Measurements from ENCODE around the gene TNFRSF17.
"Not testable (repeated sequence)": the region's sequence is repeated elsewhere in the genome, so short reads cannot be mapped to it uniquely, and the experiment has no call there.

TNFRSF17 gene

DNA sequence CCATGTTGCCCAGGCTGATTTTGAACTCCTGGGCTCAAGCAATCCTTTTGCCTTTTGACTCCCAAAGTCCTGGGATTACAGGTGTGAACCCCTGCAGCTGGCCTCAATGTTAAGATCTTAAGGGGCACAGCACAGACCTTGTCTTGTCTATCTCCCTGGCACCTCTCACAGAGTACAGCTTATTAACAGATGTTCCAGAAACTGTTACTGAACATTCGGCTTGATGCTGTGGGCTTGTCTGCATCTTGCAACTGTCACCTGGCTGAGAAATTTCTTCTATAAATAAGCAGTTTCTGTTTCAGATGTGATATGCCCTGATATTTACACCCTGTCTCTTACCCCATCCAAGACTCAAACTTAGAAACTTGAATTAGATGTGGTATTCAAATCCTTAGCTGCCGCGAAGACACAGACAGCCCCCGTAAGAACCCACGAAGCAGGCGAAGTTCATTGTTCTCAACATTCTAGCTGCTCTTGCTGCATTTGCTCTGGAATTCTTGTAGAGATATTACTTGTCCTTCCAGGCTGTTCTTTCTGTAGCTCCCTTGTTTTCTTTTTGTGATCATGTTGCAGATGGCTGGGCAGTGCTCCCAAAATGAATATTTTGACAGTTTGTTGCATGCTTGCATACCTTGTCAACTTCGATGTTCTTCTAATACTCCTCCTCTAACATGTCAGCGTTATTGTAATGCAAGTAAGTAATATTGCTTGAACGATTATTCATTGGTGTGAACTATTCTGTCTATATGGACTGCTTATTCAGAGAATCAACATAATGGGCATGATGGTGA lies at the start of gene TNFRSF17:
TSS of gene TNFRSF17 (plus strand) at position 450 of the 791 bp plus-strand sequence. CDS start at position 565, 115 bp downstream.
- DNase-seq, result no peak

DNA sequence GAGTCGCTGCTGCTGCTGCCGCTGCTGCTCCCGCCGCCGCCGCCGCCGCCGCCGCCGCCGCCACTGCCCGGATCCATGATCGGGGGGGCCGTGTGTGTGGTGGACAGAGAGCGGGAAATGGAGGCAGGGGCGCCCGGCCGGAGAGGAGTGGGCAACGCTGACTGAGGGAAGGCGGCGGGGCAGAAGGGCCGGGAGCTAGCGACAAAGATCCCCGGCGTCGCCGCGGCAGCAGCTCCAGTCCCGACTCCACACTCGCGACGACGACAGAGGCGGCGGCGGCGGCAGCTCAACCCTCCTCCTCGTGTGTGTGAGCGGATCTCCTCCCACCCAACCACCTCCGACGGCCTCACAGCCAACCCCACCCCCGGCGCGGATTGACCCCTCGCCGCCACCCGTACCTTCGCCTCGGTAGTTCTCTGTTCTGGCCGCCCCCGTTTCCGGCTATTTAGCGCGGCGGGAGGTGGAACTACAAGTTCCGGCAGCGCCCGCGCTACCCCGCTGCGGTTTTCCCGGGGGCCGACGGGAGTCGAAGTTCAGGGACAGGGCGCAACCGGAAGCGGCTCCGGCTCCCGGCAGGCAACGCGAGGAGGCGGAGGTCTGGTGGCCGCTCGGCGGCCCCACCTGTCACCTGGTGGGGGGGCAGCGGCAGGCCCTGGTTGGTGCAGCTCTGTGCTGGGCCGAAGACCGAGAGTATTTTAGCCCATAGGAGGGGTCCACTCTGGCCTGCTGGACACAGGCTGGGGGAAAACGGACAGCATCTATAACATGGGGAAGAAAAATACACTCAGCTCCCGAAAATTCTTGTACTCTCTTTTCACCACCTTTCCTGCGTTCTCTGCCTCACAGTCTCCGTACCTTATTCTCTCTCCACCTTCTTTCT lies 49.1 kb upstream of the TNFRSF17 start, which contains the start of gene GSPT1:
TSS of gene GSPT1 (minus strand) at position 313 of the 880 bp plus-strand sequence. CDS start at position 77, 236 bp downstream.
- DNase-seq, result peak; percentile 99

DNA sequence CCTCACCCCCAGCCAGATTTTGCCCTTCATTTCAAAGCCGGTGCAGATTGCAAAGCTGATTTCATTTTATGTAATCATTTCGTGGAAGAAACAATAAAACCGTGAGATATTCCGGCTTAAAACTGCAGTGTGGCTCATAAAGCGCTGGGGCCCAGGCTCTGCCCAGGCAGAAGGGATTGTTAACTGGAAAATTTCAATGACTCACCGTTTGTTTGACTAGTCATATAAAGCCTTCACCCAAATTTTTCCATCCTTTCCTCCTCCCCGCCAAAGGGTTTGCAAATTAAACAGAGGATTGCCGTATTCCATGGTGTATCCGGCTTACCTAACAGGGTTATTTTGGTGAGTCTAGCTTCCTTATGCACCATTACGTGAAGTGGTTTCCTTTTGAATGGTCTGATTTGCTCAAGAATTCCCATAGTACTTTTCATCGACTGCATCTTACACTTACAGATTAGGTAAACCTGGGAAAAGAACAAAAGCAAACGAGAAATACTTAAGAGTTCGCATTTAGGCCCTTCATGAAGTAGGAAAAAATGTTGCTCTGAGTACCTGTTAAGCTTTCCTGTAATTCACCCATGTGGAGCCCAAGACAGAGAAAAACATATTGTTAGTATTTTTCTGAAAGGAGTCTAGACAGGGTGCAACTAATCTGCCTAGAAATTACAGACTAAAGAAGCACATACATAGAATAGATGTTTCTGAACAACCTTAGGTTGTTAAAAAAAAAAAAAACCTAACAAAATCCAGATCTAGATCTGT lies 48.3 kb upstream of the TNFRSF17 start:
- DNase-seq, result no peak

DNA sequence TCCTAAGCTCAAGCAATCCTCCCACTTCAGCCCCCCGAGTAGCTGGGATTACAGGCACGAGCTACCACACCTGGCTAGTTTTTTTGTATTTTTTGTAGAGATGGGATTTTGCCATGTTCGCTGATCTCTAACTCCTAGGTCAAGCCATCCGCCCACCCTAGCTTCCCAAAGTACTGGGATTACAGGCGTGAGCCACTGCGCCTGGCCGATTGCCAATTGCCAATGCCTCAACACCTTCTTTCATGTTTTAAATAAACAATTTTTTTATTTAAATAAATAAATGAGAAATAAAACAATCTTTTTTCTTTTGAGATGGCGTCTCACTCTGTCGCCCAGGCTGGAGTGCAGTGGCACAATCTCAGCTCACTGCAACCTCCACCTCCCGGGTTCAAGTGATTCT lies 41.0 kb upstream of the TNFRSF17 start:
- DNase-seq, result not testable (repeated sequence)

DNA sequence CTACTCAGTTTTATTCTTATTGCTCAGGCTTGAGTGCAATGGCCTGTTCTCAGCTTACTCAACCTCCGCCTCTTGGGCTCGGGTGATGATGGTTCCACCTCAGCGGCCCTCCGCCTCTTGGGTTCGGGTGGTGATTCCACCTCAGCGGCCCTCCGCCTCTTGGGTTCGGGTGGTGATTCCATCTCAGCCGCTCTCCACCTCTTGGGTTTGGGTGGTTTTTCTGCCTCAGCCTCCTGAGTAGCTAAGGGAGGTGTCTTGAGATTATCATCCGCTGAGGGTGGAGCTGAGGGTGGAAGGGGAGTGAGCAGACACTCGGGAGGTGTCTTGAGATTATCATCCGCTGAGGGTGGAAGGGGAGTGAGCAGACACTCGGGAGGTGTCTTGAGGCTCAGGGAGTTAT lies 37.7 kb upstream of the TNFRSF17 start:
- not testable (repeated sequence) for DNase-seq

DNA sequence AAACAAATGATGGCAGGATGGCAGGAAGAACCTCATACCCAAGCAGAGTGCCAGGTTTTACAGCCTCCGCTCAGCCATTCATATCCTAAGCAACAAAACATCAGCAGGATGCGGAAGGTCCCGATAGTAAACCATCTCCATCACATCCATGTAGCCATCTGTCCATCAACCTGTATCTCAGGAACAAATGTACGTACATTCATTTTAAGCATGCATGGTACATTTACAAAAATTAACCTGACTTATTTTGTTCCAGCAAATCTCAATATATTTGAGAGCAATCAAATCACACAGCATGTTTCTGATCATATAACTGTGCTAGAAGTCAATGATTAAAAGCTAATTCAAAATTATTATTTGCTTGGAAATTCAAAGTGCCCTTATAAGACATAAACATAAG lies 23.1 kb upstream of the TNFRSF17 start, which contains the start of gene NPIPB2:
TSS of gene NPIPB2 (minus strand) at position 101 of the 400 bp plus-strand sequence. CDS start at position 101, 0 bp downstream.
- DNase-seq, result not testable (repeated sequence)

DNA sequence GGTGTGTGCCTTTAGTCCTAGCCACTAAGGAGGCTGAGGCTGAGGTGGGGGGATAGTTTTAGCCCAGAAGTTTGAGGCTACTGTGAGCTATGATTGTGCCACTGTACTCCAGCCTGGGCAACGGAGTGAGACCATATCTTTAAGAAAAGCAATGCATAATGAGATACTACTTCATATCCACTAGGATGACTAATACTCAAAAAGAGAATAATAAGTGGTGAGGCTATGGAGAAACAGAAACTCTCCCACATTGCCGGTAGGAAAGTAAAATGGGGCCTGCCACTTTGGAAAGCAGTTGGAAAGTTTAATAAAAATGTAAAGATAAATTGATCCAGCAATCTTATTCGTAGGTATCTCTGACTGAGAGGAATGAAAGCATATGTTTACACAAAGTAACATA lies 18.6 kb upstream of the TNFRSF17 start:
- DNase-seq, result no peak

DNA sequence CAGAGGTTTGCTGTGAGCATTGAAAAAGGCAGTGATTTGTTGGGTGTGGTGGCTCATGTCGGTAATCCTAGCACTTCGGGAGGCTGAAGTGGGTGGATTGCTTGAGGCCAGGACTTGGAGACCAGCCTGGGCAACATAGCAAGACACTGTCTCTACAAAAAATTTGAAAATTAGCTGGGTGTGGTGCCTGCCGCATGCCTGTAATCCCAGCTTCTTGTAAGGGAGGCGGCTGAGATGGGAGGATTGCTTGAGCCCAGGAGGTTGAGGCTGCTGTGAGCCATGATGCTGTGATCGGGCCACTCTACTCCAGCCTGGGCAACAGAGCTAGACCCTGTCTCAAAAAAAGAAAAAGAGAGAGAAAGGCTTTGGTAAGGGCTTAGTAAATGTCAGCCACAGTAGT lies 16.2 kb upstream of the TNFRSF17 start:
- DNase-seq, result no peak

DNA sequence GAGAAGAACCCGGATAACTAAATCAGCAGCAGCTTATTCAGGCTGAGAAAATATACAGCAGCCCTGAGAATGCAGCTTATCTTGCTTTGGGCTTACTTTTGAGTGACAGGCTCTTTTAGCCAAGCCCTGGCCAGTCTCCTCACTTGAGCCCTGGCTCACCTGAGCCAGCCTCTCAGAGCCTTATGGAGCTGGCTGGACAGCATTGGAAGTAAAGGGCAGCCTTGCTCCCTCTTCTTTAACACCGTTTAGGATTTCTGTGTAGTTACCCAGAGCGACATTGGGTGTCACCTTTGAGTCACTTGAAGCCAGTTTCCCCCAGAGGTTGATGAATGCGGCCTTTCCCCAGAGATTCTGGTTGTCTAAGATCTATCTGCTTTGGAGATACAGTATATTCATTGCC lies 15.5 kb upstream of the TNFRSF17 start:
- peak; percentile 41 for DNase-seq

DNA sequence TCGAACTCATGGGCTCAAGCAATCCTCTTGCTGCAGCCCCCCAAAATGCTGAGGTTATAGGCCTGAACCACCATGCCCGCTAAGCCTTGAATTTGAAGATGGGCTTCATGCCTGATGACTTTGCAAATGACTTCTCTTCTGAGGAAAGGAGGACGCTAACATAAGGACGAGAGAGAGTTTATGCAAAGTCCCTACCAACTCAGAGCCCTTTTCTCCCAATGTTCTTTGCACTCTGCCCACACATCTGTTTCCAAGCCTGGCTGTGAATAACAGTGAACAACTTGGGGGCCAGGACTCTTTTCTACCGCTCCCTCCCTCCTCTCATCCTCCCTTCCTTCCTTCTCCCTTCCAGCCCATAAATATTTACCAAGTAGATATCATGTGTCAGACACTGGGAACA lies 14.6 kb upstream of the TNFRSF17 start:
- DNase-seq, result no peak

DNA sequence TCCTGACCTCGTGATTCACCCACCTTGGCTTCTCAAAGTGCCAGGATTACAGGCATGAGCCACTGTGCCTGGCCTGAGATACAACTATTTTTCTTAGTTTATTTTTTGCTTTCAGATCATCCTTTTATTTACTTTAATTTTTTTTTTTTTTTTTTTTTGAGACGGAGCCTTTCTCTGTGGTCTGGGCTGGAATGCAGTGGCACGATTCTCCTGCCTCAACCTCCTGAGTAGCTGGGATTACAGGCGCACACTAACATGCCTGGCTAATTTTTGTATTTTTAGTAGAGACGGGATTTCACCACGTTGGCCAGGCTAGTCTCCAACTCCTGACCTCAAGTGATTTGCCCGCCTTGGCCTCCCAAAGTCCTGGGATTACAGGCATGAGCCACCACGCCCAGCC lies 11.4 kb upstream of the TNFRSF17 start:
- DNase-seq, result not testable (repeated sequence)

DNA sequence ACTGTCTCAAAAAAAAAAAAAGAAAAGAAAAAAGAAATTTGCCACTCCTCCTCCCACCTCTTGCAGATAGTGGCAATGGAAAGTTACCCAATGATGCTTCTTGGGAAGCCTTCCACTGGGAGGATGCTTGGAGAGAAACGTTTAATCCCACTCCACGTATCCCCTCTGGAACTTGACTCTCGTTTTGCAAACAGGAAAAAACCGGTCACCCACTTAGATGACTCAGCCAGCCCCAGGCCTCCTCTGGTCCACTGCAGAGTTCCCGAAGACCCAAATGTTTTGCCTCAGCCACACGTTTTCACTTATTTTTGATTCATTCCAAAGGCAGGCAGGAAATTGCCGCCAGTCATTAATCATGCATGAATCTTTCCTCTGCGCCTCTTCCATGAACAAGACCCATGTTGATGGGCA lies 9.3 kb upstream of the TNFRSF17 start:
- DNase-seq, result no peak

DNA sequence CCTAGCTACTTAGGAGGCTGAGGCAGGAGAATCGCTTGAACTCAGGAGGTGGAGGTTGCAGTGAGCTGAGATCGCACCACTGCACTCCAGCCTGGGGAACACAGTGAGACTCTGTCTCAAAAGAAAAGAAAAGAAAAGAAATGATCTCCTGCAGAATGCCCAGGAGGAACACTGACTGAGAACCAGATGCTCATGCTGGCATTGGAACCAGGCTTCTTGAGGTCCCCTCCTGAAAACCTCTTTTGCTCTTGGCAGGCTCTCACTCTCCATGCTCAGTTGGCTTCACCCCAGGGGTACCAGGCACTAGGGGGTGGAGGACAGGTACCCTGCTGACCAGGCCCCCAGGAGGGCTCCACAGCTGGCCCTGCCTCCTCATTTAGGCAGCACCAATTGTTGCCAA lies 8.5 kb upstream of the TNFRSF17 start:
- DNase-seq, result no peak

DNA sequence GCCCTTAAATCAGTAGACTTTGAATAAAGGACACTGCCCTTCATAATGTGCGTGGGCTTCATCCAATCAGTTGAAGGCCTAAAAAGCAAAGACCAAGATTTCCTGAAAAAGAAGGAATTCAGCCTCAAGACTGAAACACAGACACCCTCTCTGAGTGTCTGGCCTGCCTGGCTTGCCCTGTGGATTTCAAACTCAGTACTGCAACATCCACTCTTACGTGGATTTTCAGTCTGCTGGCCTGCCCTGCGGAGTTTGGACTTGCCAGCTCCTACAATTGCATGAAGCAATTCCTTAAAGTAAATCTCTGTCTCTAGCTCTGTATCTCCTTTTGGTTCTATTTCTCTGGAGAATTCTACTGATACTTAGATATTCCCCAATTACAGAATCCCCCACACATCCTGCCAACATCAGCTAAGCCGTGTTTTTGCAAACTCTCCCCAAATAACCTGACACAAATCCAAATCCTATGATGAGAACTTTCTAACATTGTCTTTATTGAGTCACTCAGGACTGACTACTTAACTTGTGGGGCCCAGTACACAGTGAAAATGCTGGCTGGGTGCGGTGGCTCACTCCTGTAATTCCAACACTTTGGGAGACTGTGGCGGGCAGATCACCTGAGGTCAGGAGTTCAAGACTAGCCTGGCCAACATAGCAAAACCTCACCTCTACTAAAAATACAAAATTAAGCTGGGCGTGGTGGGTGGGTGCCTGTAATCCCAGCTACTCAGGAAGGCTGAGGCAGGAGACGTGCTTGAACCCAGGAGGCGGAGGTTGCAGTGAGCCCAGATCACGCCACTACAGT lies 7.2 kb upstream of the TNFRSF17 start:
- DNase-seq, result no peak

DNA sequence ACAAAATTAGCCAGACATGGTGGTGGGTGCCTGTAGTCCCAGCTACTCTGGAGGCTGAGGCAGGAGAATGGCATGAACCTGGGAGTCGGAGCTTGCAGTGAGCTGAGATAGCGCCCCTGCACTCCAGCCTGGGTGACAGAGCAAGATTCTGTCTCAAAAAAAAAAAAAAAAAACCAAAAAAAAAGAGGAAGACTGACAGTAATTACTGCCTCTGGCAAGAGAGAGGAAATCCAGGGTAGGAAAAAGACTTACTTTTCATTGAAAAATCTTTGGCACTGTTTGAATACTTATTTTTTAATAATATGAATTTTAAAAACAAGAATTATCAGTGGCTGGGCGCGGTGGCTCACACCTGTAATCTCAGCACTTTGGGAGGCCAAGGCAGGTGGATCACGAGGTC lies 2.6 kb upstream of the TNFRSF17 start:
- not testable (repeated sequence) for DNase-seq

DNA sequence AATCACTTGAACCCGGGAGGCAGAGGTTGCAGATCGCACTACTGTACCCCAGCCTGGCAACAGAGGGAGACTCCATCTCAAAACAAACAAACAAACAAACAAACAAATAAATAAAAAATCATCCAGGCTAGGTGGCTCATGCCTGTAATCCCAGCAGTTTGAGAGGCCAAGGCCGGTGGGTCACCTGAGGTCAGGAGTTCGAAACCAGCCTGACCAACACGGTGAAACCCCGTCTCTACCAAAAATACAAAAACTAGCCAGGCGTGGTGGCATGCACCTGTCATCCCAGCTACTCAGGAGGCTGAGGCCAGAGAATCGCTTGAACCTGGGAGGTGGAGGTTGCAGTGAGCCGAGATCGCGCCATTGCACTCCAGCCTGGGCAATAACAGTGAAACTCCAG lies 2.0 kb upstream of the TNFRSF17 start:
- DNase-seq, result not testable (repeated sequence)

DNA sequence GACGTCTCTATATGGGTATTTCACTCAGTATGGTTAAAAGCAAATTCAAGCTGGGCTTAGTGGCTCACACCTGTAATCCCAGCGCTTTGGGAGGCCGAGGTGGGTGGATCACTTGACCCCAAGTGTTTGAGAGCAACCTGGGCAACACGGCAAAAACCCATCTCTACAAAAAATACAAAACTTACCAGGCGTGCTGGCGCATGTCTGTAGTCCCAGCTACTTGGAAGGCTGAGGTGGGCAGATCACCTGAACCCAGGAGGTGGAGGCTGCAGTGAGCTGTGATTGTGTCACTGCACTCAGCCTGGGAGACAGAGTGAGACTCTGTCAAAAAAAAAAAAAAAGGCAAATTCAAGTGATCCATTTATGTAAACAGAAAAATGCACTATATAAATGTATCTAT lies 1.3 kb upstream of the TNFRSF17 start:
- no peak for DNase-seq

DNA sequence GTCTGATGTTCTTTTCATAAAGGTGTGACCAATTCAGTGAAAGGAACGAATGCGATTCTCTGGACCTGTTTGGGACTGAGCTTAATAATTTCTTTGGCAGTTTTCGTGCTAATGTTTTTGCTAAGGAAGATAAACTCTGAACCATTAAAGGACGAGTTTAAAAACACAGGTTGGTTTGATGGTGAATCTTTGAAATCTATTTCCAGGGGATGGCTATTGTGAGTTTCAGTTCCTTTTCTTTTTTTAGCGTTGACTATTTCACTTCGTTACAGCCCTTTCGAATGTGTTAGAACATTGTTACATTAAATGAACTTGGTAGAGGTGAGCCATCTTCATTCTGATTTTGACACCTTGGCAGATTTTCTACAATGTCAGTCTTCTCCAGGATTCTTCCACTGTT lies 1.2 kb downstream of the TNFRSF17 start:
- DNase-seq, result no peak

DNA sequence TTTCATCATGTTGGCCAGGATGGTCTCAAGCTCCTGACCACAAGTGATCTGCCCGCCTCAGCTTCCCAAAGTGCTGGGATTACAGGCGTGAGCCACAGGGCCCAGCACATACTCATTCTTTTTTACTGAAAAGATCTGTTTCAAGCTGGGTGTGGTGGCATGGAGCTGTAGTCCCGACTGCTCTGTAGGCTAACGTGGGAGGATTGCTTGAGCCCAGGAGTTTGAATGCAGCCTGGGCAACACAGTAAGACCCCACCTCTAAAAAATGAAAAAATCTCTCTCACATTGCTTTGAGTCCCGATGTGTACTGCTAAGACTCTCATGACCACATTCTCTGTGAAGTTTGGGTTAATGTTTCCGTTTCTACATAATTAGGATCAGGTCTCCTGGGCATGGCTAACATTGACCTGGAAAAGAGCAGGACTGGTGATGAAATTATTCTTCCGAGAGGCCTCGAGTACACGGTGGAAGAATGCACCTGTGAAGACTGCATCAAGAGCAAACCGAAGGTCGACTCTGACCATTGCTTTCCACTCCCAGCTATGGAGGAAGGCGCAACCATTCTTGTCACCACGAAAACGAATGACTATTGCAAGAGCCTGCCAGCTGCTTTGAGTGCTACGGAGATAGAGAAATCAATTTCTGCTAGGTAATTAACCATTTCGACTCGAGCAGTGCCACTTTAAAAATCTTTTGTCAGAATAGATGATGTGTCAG lies 2.3 kb downstream of the TNFRSF17 start:
- DNase-seq, result no peak

DNA sequence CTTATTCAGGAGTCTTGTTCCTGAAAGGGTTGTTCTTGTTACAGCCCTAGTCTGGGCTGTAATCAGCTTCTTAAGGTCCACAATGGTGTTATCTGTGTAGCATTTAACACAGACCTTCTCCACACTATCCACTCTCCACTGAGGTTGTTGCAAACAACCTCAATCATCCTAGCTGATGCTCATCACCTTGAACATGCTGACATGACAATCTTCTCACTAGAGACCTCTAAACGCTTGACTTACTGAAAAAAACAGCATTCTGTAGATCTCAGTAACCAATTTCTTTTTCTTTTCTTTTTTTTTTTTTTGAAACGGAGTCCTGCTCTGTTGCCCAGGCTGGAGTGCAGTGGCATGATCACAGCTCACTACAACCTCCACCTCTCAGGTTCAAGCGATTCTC lies 3.6 kb downstream of the TNFRSF17 start:
- no peak for DNase-seq

DNA sequence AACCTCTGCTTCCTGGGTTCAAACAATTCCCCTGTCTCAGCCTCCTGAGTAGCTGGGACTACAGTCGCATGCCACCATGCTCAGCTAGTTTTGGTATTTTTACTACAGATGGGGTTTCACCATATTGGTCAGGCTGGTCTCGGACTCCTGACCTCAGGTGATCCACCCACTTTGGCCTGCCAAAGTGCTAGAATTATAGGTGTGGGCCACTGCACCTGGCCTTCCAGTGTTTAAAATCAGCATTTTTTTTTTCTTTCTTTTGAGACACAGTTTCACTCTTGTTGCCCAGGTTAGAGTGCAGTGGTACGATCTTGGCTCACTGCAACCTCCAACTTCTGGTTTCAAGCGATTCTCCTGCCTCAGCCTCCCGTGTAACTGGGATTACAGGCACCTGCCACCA lies 5.3 kb downstream of the TNFRSF17 start:
- DNase-seq, result not testable (repeated sequence)

All from NCI-H345 (cell line).